Muscle of leg (tissue), 11 donors: ENCODE results near the gene ACOT11. TPM values are rescaled to one million over a fixed set of nuclear protein-coding genes. Genes with fewer than 3 reads are reported as not detected.

Experiments
- DNase-seq: peaks from one replicate; pipeline ENCODE4 v3.0.0; 2013
- H3K27ac ChIP-seq: one replicate; pipeline ENCODE4 v1.5.1; 2013; ENCODE audit warnings: mild to moderate bottlenecking, low read length, control low read depth
- H3K27me3 ChIP-seq: one replicate; pipeline ENCODE4 v1.6.1; 2013; ENCODE audit warnings: low read length; ENCODE audit not compliant: control insufficient read depth, insufficient read depth
- H3K36me3 ChIP-seq: one replicate; pipeline ENCODE4 v1.6.1; 2013; ENCODE audit warnings: low read length; ENCODE audit not compliant: control insufficient read depth, insufficient read depth
- H3K4me1 ChIP-seq: one replicate; pipeline ENCODE4 v1.6.1; 2013; ENCODE audit warnings: low read length; ENCODE audit not compliant: control insufficient read depth, insufficient read depth
- H3K4me3 ChIP-seq: one replicate; pipeline ENCODE4 v1.5.1; 2013; ENCODE audit warnings: low read length, control low read depth
- H3K9me3 ChIP-seq: replicated peaks from 2 replicates; pipeline ENCODE4 v1.6.1; 2013; ENCODE audit warnings: low read depth, low read length; ENCODE audit not compliant: control insufficient read depth
- WGBS: methylation state at CpG from one replicate; pipeline ENCODE4 v1.1.5; 2013; ENCODE audit warnings: missing lambda C conversion rate; ENCODE audit not compliant: insufficient coverage; 5-methylcytosine and 5-hydroxymethylcytosine counted together
- polyA plus RNA-seq, 8 donors: library from polyadenylated mRNA; unstranded; fragments of 120-200 nt; gene quantifications; one replicate each; pipeline versions ENCODE4 v1.2.1 to v1.2.3, GENCODE V29; 2013; ENCODE audit warnings: inconsistent platforms in 1 of 8, low replicate concordance in 1 of 8; ENCODE audit not compliant: insufficient read length in 8 of 8, insufficient read depth in 1 of 8
- total RNA-seq: library from RNA; stranded (reverse); fragments of 120-200 nt; gene quantifications from one replicate; pipeline ENCODE4 v1.2.4, GENCODE V29; 2013

The ACOT11 gene
- total and polyA plus RNA-seq, 9 donors = 2.8 to 10.1 (median 5.6) TPM

GRCh38 chr1:54645806-54646676 lies 98.0 kb downstream of the ACOT11 start:
- Histone ChIP-seq H3K27ac (no peak overlapping the region), H3K27me3 (no peaks in the 10 kb centered on the region), H3K9me3 (peaks cover 13% of the 10 kb centered on the region), H3K36me3 (no peaks in the 10 kb centered on the region), H3K4me3 (no peak overlapping the region), H3K4me1 (peaks cover 6% of the 10 kb centered on the region)
- DNase-seq = peak; percentile 25
- no CpG with 5 or more reads among the region's 7 CpGs for WGBS

- H3K27ac ChIP-seq = no peak overlapping the region
- 60% methylated on average over 3 of the region's 5 CpGs for WGBS
- H3K4me3 ChIP-seq = no peak overlapping the region
Observed at GRCh38 chr1:54649130-54649898, 101.3 kb downstream of the ACOT11 start.

DNA sequence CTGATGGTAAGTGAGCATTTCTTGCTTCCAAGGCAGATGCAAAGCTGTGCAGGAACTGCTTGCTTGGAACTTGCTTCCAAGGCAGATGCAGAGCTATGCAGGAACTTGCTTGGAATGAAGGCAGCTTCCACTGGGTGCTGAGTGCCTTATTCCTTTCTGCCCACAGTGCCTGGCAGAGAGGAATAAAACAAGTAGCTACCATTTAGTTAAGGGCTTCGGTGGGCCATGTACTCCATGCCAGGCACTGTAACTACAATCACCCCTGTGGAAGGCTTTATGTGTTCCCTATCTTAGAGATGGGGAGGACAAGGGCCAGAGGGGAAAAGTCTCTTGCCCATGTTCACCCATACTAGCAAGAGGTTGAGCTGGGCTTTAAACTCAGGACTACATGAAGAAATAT lies 101.9 kb downstream of the ACOT11 start:
- peaks cover 6% of the 10 kb centered on the region for H3K4me1 ChIP-seq
- H3K36me3 ChIP-seq = no peaks in the 10 kb centered on the region
- no peak overlapping the region for H3K4me3 ChIP-seq
- DNase-seq = no peak
- no CpG with 5 or more reads among the region's 1 CpG for WGBS
- no peak overlapping the region for H3K27ac ChIP-seq
- H3K9me3 ChIP-seq = no peaks in the 10 kb centered on the region
- no peaks in the 10 kb centered on the region for H3K27me3 ChIP-seq

More at GRCh38 chr1:54649130-54649898, 101.3 kb downstream of the ACOT11 start:
- Histone ChIP-seq H3K27me3 (no peaks in the 10 kb centered on the region), H3K36me3 (no peaks in the 10 kb centered on the region), H3K9me3 (no peaks in the 10 kb centered on the region), H3K4me1 (peaks cover 6% of the 10 kb centered on the region)
- no peak for DNase-seq

DNA sequence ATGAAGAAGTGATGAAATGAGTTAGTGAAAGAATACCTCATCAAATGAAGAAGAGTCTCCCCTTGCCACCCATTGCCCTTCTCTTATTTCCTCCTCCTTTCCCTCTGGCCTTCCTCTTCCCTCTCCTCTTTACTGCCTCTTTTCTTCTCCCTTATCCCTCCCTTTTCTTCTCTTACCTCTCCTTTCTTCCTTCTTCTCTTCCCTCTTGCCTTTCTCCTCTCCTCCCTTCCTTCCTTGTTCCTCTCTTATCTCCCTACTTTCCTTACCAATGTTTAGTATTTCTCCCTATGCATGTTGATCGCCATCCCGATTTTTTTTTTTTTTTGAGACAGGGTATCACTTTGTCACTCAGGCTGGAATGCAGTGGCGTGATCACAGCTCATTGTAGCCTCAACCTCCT lies 102.4 kb downstream of the ACOT11 start:
- Histone ChIP-seq H3K27ac (no peak overlapping the region), H3K9me3 (no peaks in the 10 kb centered on the region), H3K36me3 (no peaks in the 10 kb centered on the region), H3K4me3 (no peak overlapping the region), H3K4me1 (peaks cover 6% of the 10 kb centered on the region), H3K27me3 (no peaks in the 10 kb centered on the region)
- WGBS = 90% methylated on average over 3 of the region's 3 CpGs
- no peak for DNase-seq

DNA sequence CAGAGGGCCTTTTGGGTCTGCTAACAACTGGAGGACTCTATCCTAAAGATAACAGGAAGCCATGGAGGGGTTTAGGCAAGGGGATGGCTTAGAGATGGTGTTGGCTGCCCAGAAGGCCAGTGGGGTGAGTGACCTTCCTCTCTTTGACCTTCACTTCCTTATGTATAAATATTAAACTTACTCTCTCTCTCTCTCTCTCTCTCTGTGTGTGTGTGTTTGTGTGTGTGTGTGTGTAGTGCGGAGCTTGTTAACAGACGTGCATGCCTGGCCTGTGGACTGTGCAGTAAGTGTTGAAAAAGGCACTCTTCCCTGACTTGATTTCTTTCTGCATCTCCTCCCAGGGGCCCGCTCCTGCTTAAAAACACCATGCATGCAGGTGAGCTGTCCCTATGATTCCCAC lies 103.6 kb downstream of the ACOT11 start:
- H3K9me3 ChIP-seq = no peaks in the 10 kb centered on the region
- H3K4me1 ChIP-seq = no peaks in the 10 kb centered on the region
- no peak overlapping the region for H3K4me3 ChIP-seq
- no peak overlapping the region for H3K27ac ChIP-seq
- H3K36me3 ChIP-seq = no peaks in the 10 kb centered on the region
- WGBS = no CpG with 5 or more reads among the region's 3 CpGs
- H3K27me3 ChIP-seq = no peaks in the 10 kb centered on the region
- no peak for DNase-seq

DNA sequence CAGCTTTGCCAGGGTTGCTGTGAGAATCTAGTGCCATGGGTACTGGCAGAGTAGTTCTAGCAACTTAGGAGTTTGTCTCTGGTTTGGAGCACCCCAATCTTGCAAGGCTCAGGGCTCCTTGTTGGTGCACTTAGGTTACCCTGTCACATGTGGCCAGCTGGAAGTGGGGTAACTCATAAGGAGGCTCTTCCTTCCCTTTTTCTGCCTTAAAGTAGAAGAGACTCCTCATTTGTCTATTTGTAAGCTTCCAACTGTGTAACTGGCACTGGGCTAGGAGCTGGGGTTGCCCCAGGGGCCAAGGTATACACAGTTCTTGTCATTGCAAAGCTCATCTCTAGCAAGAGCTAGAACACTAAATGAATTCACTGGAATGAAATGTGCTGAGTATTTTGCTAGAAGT lies 104.1 kb downstream of the ACOT11 start:
- H3K36me3 ChIP-seq = no peaks in the 10 kb centered on the region
- H3K27me3 ChIP-seq = no peaks in the 10 kb centered on the region
- peak; percentile 16 for DNase-seq
- H3K4me3 ChIP-seq = no peak overlapping the region
- H3K9me3 ChIP-seq = no peaks in the 10 kb centered on the region
- H3K27ac ChIP-seq = no peak overlapping the region
- no peaks in the 10 kb centered on the region for H3K4me1 ChIP-seq

DNA sequence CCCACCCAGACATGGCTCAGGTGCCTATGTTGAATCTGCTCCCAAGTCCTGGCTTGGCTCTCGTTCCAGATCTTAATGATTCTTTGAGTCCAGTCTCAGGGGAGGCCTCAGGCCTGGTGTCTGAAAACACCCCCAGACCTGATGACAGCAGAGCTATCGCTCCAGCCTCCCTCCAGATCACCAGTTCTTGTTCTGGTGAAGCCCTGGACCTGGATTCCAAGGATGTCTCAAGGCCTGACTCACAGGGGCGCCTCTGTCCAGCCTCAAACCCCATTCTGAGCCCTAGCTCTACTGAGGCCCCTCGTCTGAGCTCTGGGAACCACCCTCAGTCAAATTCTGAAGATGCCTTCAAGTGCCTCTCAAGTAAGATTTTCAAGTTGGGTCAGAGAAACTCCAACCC lies 105.0 kb downstream of the ACOT11 start:
- Histone ChIP-seq H3K4me3 (no peak overlapping the region), H3K27ac (no peak overlapping the region), H3K27me3 (no peaks in the 10 kb centered on the region), H3K36me3 (no peaks in the 10 kb centered on the region), H3K9me3 (peaks cover 3% of the 10 kb centered on the region), H3K4me1 (no peaks in the 10 kb centered on the region)
- WGBS = 75% methylated on average over 4 of the region's 4 CpGs
- no peak for DNase-seq

DNA sequence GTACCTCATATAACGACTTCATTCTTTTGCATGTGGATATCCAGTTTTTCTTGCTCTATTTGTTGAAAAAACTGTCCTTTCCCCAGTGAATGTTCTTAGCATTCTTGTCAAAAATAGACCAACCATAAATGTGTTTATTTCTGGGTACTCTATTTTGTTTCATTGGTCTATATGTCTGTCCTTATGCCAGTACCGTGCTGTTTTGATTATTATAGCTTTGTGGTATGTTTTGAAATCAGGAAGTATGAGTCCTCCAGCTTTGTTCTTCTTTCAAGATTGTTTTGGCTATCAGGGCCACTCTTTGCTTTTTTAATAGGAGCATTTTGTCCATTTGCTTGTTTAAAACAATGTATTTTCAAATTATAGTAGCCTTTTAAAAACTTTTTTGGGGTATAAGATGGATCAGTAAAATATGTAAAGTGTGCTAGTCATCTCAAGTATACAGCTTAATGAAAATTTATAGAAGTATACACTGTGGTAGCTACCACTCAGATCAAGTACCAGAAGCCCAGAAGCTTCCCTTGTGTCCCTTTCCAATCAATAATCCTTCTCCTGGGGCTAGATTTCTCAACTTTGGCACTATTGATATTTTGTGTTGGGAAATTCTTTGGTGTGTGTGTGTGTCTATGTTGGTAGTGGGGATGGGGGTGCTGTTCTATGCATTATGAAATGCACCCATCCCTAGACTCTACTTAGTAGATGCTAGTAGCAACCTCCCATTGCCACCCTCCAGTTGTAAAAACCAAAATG lies 110.3 kb downstream of the ACOT11 start:
- Histone ChIP-seq H3K9me3 (peaks cover 8% of the 10 kb centered on the region), H3K4me1 (no peaks in the 10 kb centered on the region), H3K4me3 (no peak overlapping the region), H3K36me3 (no peaks in the 10 kb centered on the region), H3K27me3 (no peaks in the 10 kb centered on the region), H3K27ac (no peak overlapping the region)
- WGBS = no CpG with 5 or more reads among the region's 2 CpGs
- DNase-seq = no peak
